RWPE2 (cell line): ENCODE data around the gene RPRD1A.

Source experiments
- ATAC-seq: fragments of 200-7000 bp; cut with Tn5 transposase; 3 replicates; pipeline ENCODE4 v1.9.1; 2021; ENCODE audit warnings: low read depth
- DNase-seq: peaks from one replicate; pipeline ENCODE4 v3.0.0-alpha.2; 2020; ENCODE audit warnings: low spot score
- H3K27ac ChIP-seq: fragments of 450-650 bp; 2 replicates; pipeline ENCODE4 v1.5.1; 2017; ENCODE audit warnings: mild to moderate bottlenecking; ENCODE audit not compliant: poor library complexity, severe bottlenecking
- H3K27me3 ChIP-seq: fragments of 250-450 bp; sonication (Bioruptor Pico); 2 replicates; pipeline ENCODE4 v1.5.1; 2021; ENCODE audit warnings: mild to moderate bottlenecking, moderate library complexity; ENCODE audit not compliant: insufficient read depth, poor library complexity, severe bottlenecking
- H3K36me3 ChIP-seq: fragments of 250-450 bp; sonication (Bioruptor Pico); 2 replicates; pipeline ENCODE4 v1.5.1; 2020; ENCODE audit warnings: low read depth, mild to moderate bottlenecking, moderate library complexity
- H3K4me1 ChIP-seq: fragments of 250-450 bp; sonication (Bioruptor Pico); 2 replicates; pipeline ENCODE4 v1.5.1; 2021; ENCODE audit warnings: mild to moderate bottlenecking, moderate library complexity; ENCODE audit not compliant: insufficient read depth, poor library complexity, severe bottlenecking
- H3K4me3 ChIP-seq: fragments of 250-450 bp; sonication (Bioruptor Pico); 2 replicates; pipeline ENCODE4 v1.5.1; 2021; ENCODE audit warnings: mild to moderate bottlenecking, moderate library complexity; ENCODE audit not compliant: severe bottlenecking
- H3K9me3 ChIP-seq: fragments of 250-450 bp; sonication (Bioruptor Pico); 2 replicates; pipeline ENCODE4 v1.5.1; 2021; ENCODE audit warnings: mild to moderate bottlenecking, moderate library complexity; ENCODE audit not compliant: severe bottlenecking
- TF ChIP-seq, protein P1 (sequence below): fragments of 450-650 bp; IDR thresholded peaks from one replicate; pipeline ENCODE4 v1.5.1; 2017; ENCODE audit warnings: mild to moderate bottlenecking, moderate library complexity; ENCODE audit not compliant: poor library complexity, severe bottlenecking

The RPRD1A gene

DNA sequence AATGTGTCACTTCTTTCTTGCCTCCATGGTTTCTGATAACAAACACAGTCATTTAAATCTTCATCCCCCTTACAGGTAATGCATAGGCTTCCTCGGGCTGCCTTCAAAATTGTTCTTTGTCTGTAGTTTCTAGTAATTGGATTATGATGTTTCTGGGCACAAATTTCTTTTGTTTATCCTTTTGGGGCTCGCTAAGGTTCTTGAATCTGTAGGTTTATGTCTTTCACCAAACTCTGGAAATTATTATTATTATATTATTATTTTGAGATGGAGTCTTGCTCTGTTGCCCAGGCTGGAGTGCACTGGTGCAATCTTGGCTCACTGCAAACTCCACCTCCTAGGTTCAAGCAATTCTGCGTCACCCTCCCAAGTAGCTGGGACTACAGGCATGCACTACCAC lies 111.1 kb downstream of the RPRD1A start:
- no peak for DNase-seq
- Histone ChIP-seq H3K4me1 (no peaks in the 10 kb centered on the region), H3K27me3 (peaks cover 3% of the 10 kb centered on the region), H3K36me3 (no peaks in the 10 kb centered on the region), H3K9me3 (peaks cover 7% of the 10 kb centered on the region), H3K4me3 (no peak overlapping the region), H3K27ac (no peak overlapping the region)
- no peak for ATAC-seq
- TF ChIP-seq, protein P1, sequence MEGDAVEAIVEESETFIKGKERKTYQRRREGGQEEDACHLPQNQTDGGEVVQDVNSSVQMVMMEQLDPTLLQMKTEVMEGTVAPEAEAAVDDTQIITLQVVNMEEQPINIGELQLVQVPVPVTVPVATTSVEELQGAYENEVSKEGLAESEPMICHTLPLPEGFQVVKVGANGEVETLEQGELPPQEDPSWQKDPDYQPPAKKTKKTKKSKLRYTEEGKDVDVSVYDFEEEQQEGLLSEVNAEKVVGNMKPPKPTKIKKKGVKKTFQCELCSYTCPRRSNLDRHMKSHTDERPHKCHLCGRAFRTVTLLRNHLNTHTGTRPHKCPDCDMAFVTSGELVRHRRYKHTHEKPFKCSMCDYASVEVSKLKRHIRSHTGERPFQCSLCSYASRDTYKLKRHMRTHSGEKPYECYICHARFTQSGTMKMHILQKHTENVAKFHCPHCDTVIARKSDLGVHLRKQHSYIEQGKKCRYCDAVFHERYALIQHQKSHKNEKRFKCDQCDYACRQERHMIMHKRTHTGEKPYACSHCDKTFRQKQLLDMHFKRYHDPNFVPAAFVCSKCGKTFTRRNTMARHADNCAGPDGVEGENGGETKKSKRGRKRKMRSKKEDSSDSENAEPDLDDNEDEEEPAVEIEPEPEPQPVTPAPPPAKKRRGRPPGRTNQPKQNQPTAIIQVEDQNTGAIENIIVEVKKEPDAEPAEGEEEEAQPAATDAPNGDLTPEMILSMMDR = no peak

GRCh38 chr18:35953688-35954087 lies 113.7 kb downstream of the RPRD1A start:
- ATAC-seq = no peak
- Histone ChIP-seq H3K4me3 (no peak overlapping the region), H3K4me1 (no peaks in the 10 kb centered on the region), H3K9me3 (peaks cover 7% of the 10 kb centered on the region), H3K27me3 (peaks cover 3% of the 10 kb centered on the region), H3K36me3 (no peaks in the 10 kb centered on the region), H3K27ac (no peak overlapping the region)
- DNase-seq = no peak
- TF ChIP-seq, protein P1 = no peak

- no peak for DNase-seq
- H3K36me3 ChIP-seq = no peaks in the 10 kb centered on the region
- peaks cover 4% of the 10 kb centered on the region for H3K9me3 ChIP-seq
- no peak for ATAC-seq
- no peak overlapping the region for H3K27ac ChIP-seq
- H3K4me1 ChIP-seq = no peaks in the 10 kb centered on the region
- H3K27me3 ChIP-seq = no peaks in the 10 kb centered on the region
- TF ChIP-seq, protein P1 = peak; percentile 65
- H3K4me3 ChIP-seq = peak overlapping the region; percentile 40
Measured at GRCh38 chr18:35950628-35950982, 116.8 kb downstream of the RPRD1A start.

DNA sequence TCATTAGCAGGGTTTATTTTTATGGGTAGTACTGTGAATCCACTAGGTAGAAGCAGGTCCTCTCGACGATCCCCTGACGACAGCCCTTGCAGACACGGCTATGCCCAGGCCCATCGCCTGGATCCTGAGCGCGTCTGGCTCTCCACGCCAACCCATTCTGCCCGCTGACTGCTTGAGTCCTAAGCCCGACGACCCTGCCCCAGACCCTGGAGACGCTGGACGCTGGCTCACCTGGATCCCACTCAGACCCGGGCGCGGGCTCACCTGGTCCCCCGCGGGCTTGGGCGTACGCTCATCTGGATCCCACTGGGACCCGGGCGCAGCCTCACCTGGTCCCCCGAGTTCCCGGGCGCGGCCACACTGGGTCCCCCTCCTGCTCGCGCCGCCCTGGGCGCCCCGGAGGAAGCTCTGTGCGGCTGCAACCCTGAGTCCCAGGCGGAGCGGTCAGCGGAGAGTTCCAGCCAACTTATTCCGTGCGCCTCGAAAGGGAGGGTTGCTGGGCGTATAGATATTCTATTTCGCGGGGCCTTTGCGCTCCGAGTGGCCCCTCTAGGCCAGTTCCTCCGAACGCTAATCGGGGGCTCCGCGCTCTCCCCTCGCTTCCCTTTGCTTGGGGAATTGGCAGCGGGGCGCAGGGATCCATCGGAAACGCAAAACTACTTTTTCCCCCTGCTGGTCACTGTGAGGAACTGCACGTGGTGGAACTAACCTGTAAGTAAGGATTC lies 117.3 kb downstream of the RPRD1A start:
- H3K4me3 ChIP-seq = peak overlapping the region; percentile 40
- H3K36me3 ChIP-seq = no peaks in the 10 kb centered on the region
- TF ChIP-seq, protein P1 = peak; percentile 89
- peaks cover 4% of the 10 kb centered on the region for H3K9me3 ChIP-seq
- H3K27me3 ChIP-seq = no peaks in the 10 kb centered on the region
- DNase-seq = no peak
- peak; percentile 86 for ATAC-seq
- no peaks in the 10 kb centered on the region for H3K4me1 ChIP-seq
- H3K27ac ChIP-seq = no peak overlapping the region

- ATAC-seq (no peak), DNase-seq (no peak)
- Histone ChIP-seq H3K9me3 (peaks cover 4% of the 10 kb centered on the region), H3K27me3 (no peaks in the 10 kb centered on the region), H3K4me3 (no peak overlapping the region), H3K27ac (no peak overlapping the region), H3K36me3 (no peaks in the 10 kb centered on the region), H3K4me1 (no peaks in the 10 kb centered on the region)
- TF ChIP-seq, protein P1 = no peak
Measured at GRCh38 chr18:35949090-35949489, 118.3 kb downstream of the RPRD1A start.
